DMS79 (cell line): Measurements from ENCODE around the gene FERMT1.
"Not testable (repeated sequence)": the region's sequence is repeated elsewhere in the genome, so short reads cannot be mapped to it uniquely, and the experiment has no call there.

Source experiments
- DNase-seq: peaks from one replicate; lab custom pipeline; 2025; lab: John Stamatoyannopoulos, UW

FERMT1 gene

DNA sequence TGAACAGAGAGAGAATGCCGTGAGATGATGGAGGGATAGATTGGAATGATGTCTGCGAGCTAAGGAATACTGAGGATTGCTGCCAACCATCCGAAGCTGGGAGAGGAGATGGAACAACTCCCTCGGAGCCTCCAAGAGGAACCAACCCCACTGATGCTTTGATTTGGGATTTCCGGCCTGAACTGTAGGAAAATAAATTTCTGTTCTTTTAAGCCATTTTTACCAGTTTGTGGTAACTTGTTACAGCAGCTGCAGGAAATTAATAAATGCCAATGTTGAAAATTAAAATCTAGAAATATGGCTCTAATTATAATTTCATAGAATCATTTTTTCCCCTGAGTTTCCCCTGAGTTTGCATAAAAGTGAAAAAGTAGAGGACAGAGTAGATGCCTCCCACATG lies 83.1 kb downstream of the FERMT1 start:
- no peak for DNase-seq

DNA sequence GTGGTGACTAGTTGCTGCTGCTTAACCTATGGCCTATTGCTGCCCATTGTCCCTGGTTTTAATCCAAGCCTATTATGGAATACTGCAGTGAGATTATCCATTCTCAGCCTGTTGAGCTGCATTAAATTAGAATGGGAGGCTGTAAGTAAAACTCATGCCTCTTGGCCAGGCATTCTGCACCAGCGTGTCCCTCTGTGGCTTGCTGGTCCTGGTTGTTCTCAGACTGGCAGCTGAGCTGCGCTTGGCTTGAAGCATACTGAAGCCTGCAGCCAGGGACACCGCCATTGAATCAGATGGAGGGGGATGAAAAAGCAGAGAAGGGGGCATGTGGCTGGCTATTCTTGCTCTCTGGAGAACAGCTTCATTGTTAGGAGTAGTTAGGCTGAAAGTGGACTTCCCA lies 84.6 kb downstream of the FERMT1 start:
- DNase-seq = no peak

DNA sequence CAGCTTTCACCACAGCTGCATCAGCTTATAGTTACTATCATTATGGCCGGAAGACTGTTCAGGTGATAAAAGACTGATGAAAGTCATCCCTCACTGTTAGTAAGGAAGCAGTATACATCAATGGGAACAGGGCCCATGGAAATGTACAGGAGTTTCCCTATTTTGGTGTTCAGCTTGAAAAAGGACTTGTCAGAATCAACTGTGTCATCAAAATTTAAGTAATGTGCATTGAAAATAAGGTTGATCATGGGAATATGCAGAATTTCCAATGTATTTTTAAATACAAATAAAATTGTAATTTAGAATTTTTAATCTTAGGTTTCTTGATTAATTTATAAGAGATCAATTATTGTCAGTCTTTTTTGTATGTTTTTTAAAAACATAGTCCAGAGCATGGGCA lies 85.7 kb downstream of the FERMT1 start:
- no peak for DNase-seq

DNA sequence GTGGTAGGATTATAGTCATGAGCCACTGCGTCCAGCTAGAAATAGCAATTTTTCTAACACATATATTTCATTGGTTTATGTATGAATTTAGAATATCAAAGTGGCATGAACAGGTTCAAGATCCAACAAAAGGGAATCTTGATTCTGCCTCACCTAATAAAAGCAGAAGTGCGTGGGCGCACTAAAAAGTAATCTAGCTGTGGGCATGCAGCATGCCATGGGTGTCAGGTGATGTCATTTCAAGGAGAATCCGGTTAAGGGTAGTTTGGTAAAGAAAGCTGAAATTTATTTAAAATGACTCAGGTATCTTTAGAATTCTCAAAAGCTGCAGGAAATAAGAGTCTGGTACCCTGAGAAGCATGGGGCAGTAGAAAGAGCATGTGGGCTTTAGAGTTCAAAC lies 86.6 kb downstream of the FERMT1 start:
- DNase-seq = no peak

GRCh38 chr20:6034134-6034969 lies 88.5 kb downstream of the FERMT1 start:
- DNase-seq = no peak

GRCh38 chr20:6032907-6033306 lies 89.9 kb downstream of the FERMT1 start:
- not testable (repeated sequence) for DNase-seq

DNA sequence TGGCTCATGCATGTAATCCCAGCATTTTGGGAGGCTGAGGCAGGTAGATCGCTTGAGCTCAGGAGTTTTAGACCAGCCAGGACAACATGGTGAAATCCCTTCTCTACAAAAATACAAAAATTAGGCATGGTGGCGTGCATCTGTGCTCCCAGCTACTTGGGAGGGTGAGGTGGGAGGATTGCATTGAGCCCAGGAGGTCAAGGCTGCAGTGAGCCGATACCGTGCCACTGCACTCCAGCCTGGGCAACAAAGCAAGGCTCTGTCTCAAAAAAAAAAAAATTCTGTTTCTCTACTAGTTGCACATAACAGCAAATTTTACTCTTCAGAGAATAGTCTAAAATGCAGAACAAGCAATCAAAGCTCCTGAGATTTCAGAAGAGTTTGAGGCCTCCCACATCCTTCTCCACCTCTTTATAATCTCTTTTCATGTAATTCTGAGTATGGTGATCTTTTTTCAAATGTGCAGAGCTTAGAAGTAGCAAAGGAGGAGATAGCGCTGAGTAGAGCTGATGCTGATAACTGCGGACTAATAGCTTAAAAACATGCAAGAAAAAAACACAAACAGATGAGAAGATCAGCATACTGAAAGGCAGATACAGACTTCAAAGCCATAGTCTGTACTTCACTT lies 92.3 kb downstream of the FERMT1 start:
- DNase-seq = no peak

DNA sequence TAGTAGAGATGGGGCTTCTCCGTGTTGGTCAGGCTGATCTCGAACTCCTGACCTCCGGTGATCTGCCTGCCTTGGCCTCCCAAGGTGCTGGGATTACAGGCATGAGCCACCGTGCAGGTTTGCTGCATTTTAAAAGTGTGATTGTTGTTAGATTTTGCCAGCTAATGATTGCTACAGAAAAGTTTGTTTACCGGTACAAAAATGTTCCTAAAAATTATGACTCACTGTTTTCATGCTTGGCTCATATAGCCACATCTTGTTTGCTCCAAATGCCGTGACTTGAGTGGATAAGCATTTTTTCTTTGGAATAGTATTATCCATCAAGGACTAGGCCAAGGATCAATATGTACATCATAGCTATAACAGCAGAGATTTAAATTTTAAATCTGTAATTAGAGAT lies 93.3 kb downstream of the FERMT1 start:
- no peak for DNase-seq

DNA sequence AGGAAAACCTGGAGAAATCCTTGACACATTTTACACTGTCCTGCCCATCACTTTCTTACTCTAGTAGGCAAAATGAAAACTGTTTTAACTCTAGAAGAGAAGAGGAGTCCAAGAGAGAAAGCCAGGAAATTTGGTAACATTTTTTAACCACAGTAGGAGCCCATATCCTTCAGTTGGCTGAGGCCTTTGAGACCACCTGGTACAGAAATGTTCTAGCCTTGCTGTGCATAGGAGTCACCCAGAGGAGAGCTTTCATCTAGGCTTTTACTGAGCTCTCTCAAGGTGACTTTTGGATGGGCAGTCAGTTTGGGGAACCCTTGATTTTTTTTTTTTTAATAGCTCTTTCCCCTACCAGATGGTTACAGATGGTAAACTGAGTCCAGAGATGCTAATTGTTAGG lies 94.0 kb downstream of the FERMT1 start:
- DNase-seq = no peak

GRCh38 chr20:6026051-6026450 lies 96.8 kb downstream of the FERMT1 start:
- no peak for DNase-seq
